GM23338 (cell line): ENCODE measurements around the gene GNAT2. TPM values are rescaled to one million over a fixed set of nuclear protein-coding genes. Genes with fewer than 3 reads are reported as not detected.

Source experiments
- ATAC-seq: fragments of 200-7000 bp; cut with Tn5 transposase; 3 replicates; pipeline ENCODE4 v1.9.1; 2020
- DNase-seq: peaks from one replicate; pipeline ENCODE4 v3.0.0-alpha.2; 2015; ENCODE audit warnings: low spot score
- H2AFZ ChIP-seq: fragments of 200-600 bp; sonication (generic); 2 replicates; pipeline ENCODE4 v1.8.0; 2016; ENCODE audit warnings: antibody characterized with exemption, mild to moderate bottlenecking, moderate library complexity
- H3F3A ChIP-seq: fragments of 200-600 bp; sonication (generic); replicated peaks from 2 replicates; pipeline ENCODE4 v1.8.0; 2017; ENCODE audit warnings: antibody characterized with exemption, mixed run types, low read depth
- H3K27ac ChIP-seq: fragments of 200-600 bp; sonication (generic); 2 replicates; pipeline ENCODE4 v1.6.1; 2016; ENCODE audit warnings: low read depth
- H3K27me3 ChIP-seq: fragments of 200-600 bp; sonication (generic); 2 replicates; pipeline ENCODE4 v1.8.0; 2016; ENCODE audit warnings: mild to moderate bottlenecking, mixed run types, moderate library complexity; ENCODE audit not compliant: insufficient read depth
- H3K36me3 ChIP-seq: fragments of 200-600 bp; sonication (generic); 2 replicates; pipeline ENCODE4 v1.8.0; 2016; ENCODE audit warnings: mild to moderate bottlenecking; ENCODE audit not compliant: insufficient read depth
- H3K4me1 ChIP-seq: fragments of 200-600 bp; sonication (generic); 2 replicates; pipeline ENCODE4 v1.8.0; 2016; ENCODE audit warnings: mild to moderate bottlenecking, moderate library complexity; ENCODE audit not compliant: insufficient read depth
- H3K4me2 ChIP-seq: fragments of 200-600 bp; sonication (generic); 2 replicates; pipeline ENCODE4 v1.7.1; 2017; ENCODE audit warnings: mixed run types
- H3K4me3 ChIP-seq: fragments of 200-600 bp; sonication (generic); 2 replicates; pipeline ENCODE4 v1.6.1; 2016; ENCODE audit warnings: mixed run types
- H3K79me2 ChIP-seq: fragments of 200-600 bp; sonication (generic); replicated peaks from 2 replicates; pipeline ENCODE4 v1.8.0; 2017; ENCODE audit warnings: mild to moderate bottlenecking; ENCODE audit not compliant: insufficient read depth
- H3K9me2 ChIP-seq: fragments of 200-600 bp; sonication (generic); 2 replicates; pipeline ENCODE4 v1.8.0; 2017; ENCODE audit not compliant: insufficient read depth
- H4K20me1 ChIP-seq: fragments of 200-600 bp; sonication (generic); replicated peaks from 2 replicates; pipeline ENCODE4 v1.8.0; 2017; ENCODE audit warnings: mild to moderate bottlenecking; ENCODE audit not compliant: insufficient read depth
- H3K27ac Mint-ChIP-seq: 2 replicates; pipeline ENCODE4 v1.8.0; 2020; ENCODE audit warnings: inconsistent platforms, mild to moderate bottlenecking, moderate library complexity, mixed read lengths
- H3K27me3 Mint-ChIP-seq: 3 replicates; pipeline ENCODE4 v1.8.0; 2022; ENCODE audit warnings: low read depth, mild to moderate bottlenecking, moderate library complexity, mixed read lengths, inconsistent platforms; ENCODE audit not compliant: insufficient read depth, poor library complexity
- H3K36me3 Mint-ChIP-seq: 3 replicates; pipeline ENCODE4 v1.8.0; 2021; ENCODE audit warnings: low read depth, mild to moderate bottlenecking, inconsistent platforms, moderate library complexity, mixed read lengths
- H3K4me1 Mint-ChIP-seq: 3 replicates; pipeline ENCODE4 v1.8.0; 2020; ENCODE audit warnings: mild to moderate bottlenecking, inconsistent platforms, mixed read lengths
- H3K4me3 Mint-ChIP-seq: 3 replicates; pipeline ENCODE4 v1.8.0; 2021; ENCODE audit warnings: moderate library complexity, mild to moderate bottlenecking, inconsistent platforms, mixed read lengths
- H3K9me3 Mint-ChIP-seq: 3 replicates; pipeline ENCODE4 v1.8.0; 2020; ENCODE audit warnings: moderate library complexity, mild to moderate bottlenecking, inconsistent platforms, mixed read lengths
- CREB1 ChIP-seq: fragments of 250-450 bp; sonication (Bioruptor Pico); IDR thresholded peaks from 2 replicates; pipeline ENCODE4 v1.5.0; 2020; ENCODE audit warnings: low read depth, mild to moderate bottlenecking, moderate library complexity
- EZH2 ChIP-seq: fragments of 200-600 bp; sonication (generic); IDR thresholded peaks from one replicate; pipeline ENCODE4 v1.8.0; 2017; ENCODE audit warnings: antibody characterized with exemption, mild to moderate bottlenecking, low read depth; ENCODE audit not compliant: unreplicated experiment
- EZH2phosphoT487 ChIP-seq: fragments of 200-600 bp; sonication (generic); IDR thresholded peaks from one replicate; pipeline ENCODE4 v1.8.1; 2018; ENCODE audit warnings: antibody characterized with exemption; ENCODE audit not compliant: unreplicated experiment
- JUNB ChIP-seq: IDR thresholded peaks from one replicate; pipeline ENCODE4 v1.6.1; 2016; ENCODE audit warnings: antibody characterized with exemption; ENCODE audit not compliant: unreplicated experiment
- NANOG ChIP-seq: IDR thresholded peaks from 2 replicates; pipeline ENCODE4 v1.6.1; 2016; ENCODE audit warnings: antibody characterized with exemption, borderline replicate concordance
- POLR2AphosphoS5 ChIP-seq: IDR thresholded peaks from 2 replicates; pipeline ENCODE4 v1.6.1; 2016; ENCODE audit warnings: antibody characterized with exemption, low read depth
- STAT1 ChIP-seq: IDR thresholded peaks from one replicate; pipeline ENCODE4 v1.6.1; 2016; ENCODE audit warnings: antibody characterized with exemption; ENCODE audit not compliant: unreplicated experiment
- ZNF114 ChIP-seq: fragments of 250-450 bp; sonication (Bioruptor Pico); IDR thresholded peaks from 2 replicates; pipeline ENCODE4 v1.5.0; 2020; ENCODE audit warnings: mild to moderate bottlenecking, moderate library complexity
- ZNF331 ChIP-seq: fragments of 250-450 bp; sonication (Bioruptor Pico); IDR thresholded peaks from 2 replicates; pipeline ENCODE4 v1.5.0; 2020; ENCODE audit warnings: low read depth, mild to moderate bottlenecking, moderate library complexity
- polyA plus RNA-seq: library from polyadenylated mRNA; unstranded; fragments of >200 nt; fragmentation: Nextera tagmentation; extraction: Ambion mirVana; gene quantifications from 2 replicates; pipeline ENCODE4 v1.2.1, GENCODE V29; 2016
- total RNA-seq: library from RNA; depleted of rRNA; stranded (reverse); fragments of >200 nt; shearing (Covaris generic); gene quantifications from 2 replicates; pipeline ENCODE4 v1.2.3, GENCODE V29; 2014
- TF ChIP-seq, protein P1 (sequence below): IDR thresholded peaks from one replicate; pipeline ENCODE4 v1.6.1; 2018; ENCODE audit warnings: antibody characterized with exemption; ENCODE audit not compliant: unreplicated experiment
- TF ChIP-seq, protein P2 (sequence below), 2 experiments: fragments of 200-600 bp in 1 of 2; sonication (generic) in 1 of 2; conservative IDR thresholded peaks; 2 replicates each; pipeline versions ENCODE4 v1.5.1 to v1.6.1; 2016 to 2017; ENCODE audit warnings: antibody characterized with exemption in 2 of 2, low read depth in 2 of 2, mild to moderate bottlenecking in 2 of 2, moderate library complexity in 1 of 2
- TF ChIP-seq, protein P3 (sequence below): fragments of 250-450 bp; sonication (Bioruptor Pico); IDR thresholded peaks from 2 replicates; pipeline ENCODE4 v1.5.0; 2020; ENCODE audit warnings: mild to moderate bottlenecking, moderate library complexity
- TF ChIP-seq, protein P4 (sequence below): IDR thresholded peaks from 2 replicates; pipeline ENCODE4 v1.6.1; 2016; ENCODE audit warnings: antibody characterized with exemption

Gene GNAT2
- total and polyA plus RNA-seq, 2 experiments from 2014 or later = 0.21 TPM; not detected in 1

DNA sequence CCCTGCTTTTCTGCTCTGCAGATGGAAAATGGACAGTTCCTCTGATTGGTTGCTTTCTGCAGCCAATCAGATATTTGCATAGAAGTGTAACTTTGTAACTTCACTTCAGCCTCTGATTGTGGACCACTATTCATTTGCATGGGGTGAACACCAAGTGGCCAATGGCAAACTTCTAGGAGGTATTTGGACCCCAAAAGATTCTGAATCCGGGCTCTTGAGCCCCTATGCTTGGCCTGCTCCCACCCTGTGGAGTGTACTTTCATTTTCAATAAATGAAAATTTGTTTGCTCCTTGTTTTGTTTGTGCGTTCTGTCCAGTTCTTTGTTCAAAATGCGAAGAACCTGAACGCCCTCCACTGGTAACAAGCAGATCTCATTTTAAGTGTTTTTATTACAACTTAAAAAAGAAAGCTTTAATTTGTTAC is 30.1 kb upstream of the GNAT2 start:
- peaks cover 2% of the 10 kb centered on the region for H3K27me3 Mint-ChIP-seq
- 0 out of 2 replicates have a peak overlapping the region, but pooled peaks have one; percentile 20 for H2AFZ ChIP-seq
- DNase-seq (no peak), ATAC-seq (no peak)
- no peak for TF ChIP-seq EZH2phosphoT487
- TF ChIP-seq CREB1 = no peak
- no peak for TF ChIP-seq EZH2
- no peak for TF ChIP-seq STAT1
- no peak for TF ChIP-seq ZNF331 (CRISPR knock-in tag)
- TF ChIP-seq, protein P1, sequence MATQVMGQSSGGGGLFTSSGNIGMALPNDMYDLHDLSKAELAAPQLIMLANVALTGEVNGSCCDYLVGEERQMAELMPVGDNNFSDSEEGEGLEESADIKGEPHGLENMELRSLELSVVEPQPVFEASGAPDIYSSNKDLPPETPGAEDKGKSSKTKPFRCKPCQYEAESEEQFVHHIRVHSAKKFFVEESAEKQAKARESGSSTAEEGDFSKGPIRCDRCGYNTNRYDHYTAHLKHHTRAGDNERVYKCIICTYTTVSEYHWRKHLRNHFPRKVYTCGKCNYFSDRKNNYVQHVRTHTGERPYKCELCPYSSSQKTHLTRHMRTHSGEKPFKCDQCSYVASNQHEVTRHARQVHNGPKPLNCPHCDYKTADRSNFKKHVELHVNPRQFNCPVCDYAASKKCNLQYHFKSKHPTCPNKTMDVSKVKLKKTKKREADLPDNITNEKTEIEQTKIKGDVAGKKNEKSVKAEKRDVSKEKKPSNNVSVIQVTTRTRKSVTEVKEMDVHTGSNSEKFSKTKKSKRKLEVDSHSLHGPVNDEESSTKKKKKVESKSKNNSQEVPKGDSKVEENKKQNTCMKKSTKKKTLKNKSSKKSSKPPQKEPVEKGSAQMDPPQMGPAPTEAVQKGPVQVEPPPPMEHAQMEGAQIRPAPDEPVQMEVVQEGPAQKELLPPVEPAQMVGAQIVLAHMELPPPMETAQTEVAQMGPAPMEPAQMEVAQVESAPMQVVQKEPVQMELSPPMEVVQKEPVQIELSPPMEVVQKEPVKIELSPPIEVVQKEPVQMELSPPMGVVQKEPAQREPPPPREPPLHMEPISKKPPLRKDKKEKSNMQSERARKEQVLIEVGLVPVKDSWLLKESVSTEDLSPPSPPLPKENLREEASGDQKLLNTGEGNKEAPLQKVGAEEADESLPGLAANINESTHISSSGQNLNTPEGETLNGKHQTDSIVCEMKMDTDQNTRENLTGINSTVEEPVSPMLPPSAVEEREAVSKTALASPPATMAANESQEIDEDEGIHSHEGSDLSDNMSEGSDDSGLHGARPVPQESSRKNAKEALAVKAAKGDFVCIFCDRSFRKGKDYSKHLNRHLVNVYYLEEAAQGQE = no peak
- TF ChIP-seq NANOG = no peak
- TF ChIP-seq, protein P2, sequence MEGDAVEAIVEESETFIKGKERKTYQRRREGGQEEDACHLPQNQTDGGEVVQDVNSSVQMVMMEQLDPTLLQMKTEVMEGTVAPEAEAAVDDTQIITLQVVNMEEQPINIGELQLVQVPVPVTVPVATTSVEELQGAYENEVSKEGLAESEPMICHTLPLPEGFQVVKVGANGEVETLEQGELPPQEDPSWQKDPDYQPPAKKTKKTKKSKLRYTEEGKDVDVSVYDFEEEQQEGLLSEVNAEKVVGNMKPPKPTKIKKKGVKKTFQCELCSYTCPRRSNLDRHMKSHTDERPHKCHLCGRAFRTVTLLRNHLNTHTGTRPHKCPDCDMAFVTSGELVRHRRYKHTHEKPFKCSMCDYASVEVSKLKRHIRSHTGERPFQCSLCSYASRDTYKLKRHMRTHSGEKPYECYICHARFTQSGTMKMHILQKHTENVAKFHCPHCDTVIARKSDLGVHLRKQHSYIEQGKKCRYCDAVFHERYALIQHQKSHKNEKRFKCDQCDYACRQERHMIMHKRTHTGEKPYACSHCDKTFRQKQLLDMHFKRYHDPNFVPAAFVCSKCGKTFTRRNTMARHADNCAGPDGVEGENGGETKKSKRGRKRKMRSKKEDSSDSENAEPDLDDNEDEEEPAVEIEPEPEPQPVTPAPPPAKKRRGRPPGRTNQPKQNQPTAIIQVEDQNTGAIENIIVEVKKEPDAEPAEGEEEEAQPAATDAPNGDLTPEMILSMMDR (conservative IDR thresholded peaks at IDR 0.05; ENCODE audit: low read depth in 2 of 2) = no peak; a peak in 1 of 4 replicates
- TF ChIP-seq POLR2AphosphoS5 = no peak
- TF ChIP-seq, protein P3, sequence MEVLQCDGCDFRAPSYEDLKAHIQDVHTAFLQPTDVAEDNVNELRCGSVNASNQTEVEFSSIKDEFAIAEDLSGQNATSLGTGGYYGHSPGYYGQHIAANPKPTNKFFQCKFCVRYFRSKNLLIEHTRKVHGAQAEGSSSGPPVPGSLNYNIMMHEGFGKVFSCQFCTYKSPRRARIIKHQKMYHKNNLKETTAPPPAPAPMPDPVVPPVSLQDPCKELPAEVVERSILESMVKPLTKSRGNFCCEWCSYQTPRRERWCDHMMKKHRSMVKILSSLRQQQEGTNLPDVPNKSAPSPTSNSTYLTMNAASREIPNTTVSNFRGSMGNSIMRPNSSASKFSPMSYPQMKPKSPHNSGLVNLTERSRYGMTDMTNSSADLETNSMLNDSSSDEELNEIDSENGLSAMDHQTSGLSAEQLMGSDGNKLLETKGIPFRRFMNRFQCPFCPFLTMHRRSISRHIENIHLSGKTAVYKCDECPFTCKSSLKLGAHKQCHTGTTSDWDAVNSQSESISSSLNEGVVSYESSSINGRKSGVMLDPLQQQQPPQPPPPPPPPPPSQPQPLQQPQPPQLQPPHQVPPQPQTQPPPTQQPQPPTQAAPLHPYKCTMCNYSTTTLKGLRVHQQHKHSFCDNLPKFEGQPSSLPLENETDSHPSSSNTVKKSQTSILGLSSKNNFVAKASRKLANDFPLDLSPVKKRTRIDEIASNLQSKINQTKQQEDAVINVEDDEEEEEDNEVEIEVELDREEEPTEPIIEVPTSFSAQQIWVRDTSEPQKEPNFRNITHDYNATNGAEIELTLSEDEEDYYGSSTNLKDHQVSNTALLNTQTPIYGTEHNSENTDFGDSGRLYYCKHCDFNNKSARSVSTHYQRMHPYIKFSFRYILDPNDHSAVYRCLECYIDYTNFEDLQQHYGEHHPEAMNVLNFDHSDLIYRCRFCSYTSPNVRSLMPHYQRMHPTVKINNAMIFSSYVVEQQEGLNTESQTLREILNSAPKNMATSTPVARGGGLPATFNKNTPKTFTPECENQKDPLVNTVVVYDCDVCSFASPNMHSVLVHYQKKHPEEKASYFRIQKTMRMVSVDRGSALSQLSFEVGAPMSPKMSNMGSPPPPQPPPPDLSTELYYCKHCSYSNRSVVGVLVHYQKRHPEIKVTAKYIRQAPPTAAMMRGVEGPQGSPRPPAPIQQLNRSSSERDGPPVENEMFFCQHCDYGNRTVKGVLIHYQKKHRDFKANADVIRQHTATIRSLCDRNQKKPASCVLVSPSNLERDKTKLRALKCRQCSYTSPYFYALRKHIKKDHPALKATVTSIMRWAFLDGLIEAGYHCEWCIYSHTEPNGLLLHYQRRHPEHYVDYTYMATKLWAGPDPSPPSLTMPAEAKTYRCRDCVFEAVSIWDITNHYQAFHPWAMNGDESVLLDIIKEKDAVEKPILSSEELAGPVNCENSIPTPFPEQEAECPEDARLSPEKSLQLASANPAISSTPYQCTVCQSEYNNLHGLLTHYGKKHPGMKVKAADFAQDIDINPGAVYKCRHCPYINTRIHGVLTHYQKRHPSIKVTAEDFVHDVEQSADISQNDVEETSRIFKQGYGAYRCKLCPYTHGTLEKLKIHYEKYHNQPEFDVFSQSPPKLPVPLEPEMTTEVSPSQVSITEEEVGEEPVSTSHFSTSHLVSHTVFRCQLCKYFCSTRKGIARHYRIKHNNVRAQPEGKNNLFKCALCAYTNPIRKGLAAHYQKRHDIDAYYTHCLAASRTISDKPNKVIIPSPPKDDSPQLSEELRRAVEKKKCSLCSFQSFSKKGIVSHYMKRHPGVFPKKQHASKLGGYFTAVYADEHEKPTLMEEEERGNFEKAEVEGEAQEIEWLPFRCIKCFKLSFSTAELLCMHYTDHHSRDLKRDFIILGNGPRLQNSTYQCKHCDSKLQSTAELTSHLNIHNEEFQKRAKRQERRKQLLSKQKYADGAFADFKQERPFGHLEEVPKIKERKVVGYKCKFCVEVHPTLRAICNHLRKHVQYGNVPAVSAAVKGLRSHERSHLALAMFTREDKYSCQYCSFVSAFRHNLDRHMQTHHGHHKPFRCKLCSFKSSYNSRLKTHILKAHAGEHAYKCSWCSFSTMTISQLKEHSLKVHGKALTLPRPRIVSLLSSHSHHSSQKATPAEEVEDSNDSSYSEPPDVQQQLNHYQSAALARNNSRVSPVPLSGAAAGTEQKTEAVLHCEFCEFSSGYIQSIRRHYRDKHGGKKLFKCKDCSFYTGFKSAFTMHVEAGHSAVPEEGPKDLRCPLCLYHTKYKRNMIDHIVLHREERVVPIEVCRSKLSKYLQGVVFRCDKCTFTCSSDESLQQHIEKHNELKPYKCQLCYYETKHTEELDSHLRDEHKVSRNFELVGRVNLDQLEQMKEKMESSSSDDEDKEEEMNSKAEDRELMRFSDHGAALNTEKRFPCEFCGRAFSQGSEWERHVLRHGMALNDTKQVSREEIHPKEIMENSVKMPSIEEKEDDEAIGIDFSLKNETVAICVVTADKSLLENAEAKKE (CRISPR knock-in tag) = no peak
- TF ChIP-seq JUNB = no peak
- TF ChIP-seq ZNF114 (CRISPR knock-in tag) = no peak
- TF ChIP-seq, protein P4, sequence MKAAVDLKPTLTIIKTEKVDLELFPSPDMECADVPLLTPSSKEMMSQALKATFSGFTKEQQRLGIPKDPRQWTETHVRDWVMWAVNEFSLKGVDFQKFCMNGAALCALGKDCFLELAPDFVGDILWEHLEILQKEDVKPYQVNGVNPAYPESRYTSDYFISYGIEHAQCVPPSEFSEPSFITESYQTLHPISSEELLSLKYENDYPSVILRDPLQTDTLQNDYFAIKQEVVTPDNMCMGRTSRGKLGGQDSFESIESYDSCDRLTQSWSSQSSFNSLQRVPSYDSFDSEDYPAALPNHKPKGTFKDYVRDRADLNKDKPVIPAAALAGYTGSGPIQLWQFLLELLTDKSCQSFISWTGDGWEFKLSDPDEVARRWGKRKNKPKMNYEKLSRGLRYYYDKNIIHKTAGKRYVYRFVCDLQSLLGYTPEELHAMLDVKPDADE = no peak
- H3K9me3 Mint-ChIP-seq = no peaks in the 10 kb centered on the region
- no peaks in the 10 kb centered on the region for H3K79me2 ChIP-seq
- no peaks in the 10 kb centered on the region for H4K20me1 ChIP-seq
- H3K36me3 Mint-ChIP-seq = no peaks in the 10 kb centered on the region
- H3K4me3 ChIP-seq = no peak overlapping the region
- no peaks in the 10 kb centered on the region for H3K9me2 ChIP-seq
- H3K4me3 Mint-ChIP-seq = no peak overlapping the region
- no peaks in the 10 kb centered on the region for H3F3A ChIP-seq
- H3K27ac ChIP-seq = no peak overlapping the region
- no peak overlapping the region for H3K4me2 ChIP-seq
- H3K27me3 ChIP-seq = peaks cover 11% of the 10 kb centered on the region
- no peaks in the 10 kb centered on the region for H3K36me3 ChIP-seq
- no peak overlapping the region for H3K27ac Mint-ChIP-seq
- H3K4me1 ChIP-seq = no peaks in the 10 kb centered on the region
- H3K4me1 Mint-ChIP-seq = peaks cover under 1% of the 10 kb centered on the region; the same call in 2 of the 3 replicates
